SK-N-SH treated with all-trans-retinoic acid at 6 μM for 48 hours (cell line): ENCODE measurements around the gene ANG.

ENCODE experiments used
- ARNTL ChIP-seq: fragments of 450-650 bp; formaldehyde crosslinking; IDR thresholded peaks from 2 replicates; pipeline ENCODE4 v1.5.0; 2020; ENCODE audit warnings: low read depth, mild to moderate bottlenecking, moderate library complexity, borderline replicate concordance
- CSRNP3 ChIP-seq: fragments of 250-450 bp; sonication (Bioruptor Pico); IDR thresholded peaks from 2 replicates; pipeline ENCODE4 v1.5.1; 2021; ENCODE audit warnings: mild to moderate bottlenecking, moderate library complexity
- ESRRG ChIP-seq: fragments of 250-450 bp; sonication (Bioruptor Pico); IDR thresholded peaks from 2 replicates; pipeline ENCODE4 v1.6.1; 2021; ENCODE audit warnings: mild to moderate bottlenecking
- GLIS3 ChIP-seq: fragments of 250-450 bp; sonication (Bioruptor Pico); IDR thresholded peaks from 2 replicates; pipeline ENCODE4 v1.5.0; 2020; ENCODE audit warnings: mild to moderate bottlenecking, moderate library complexity
- ISL1 ChIP-seq: fragments of 250-450 bp; sonication (Bioruptor Pico); IDR thresholded peaks from 2 replicates; pipeline ENCODE4 v2.1.2; 2022; ENCODE audit warnings: mild to moderate bottlenecking, moderate library complexity
- TOX ChIP-seq: fragments of 250-450 bp; sonication (Bioruptor Pico); IDR thresholded peaks from 2 replicates; pipeline ENCODE4 v1.8.0; 2021; ENCODE audit warnings: mild to moderate bottlenecking, moderate library complexity, borderline replicate concordance
- ZC3H10 ChIP-seq: fragments of 250-450 bp; sonication (Bioruptor Pico); IDR thresholded peaks from 2 replicates; pipeline ENCODE4 v1.5.1; 2021; ENCODE audit warnings: mild to moderate bottlenecking, moderate library complexity
- ZFP30 ChIP-seq: fragments of 450-650 bp; formaldehyde crosslinking; IDR thresholded peaks from 2 replicates; pipeline ENCODE4 v1.5.0; 2022; ENCODE audit warnings: mild to moderate bottlenecking, moderate library complexity
- ZNF8 ChIP-seq: fragments of 450-650 bp; formaldehyde crosslinking; IDR thresholded peaks from 2 replicates; pipeline ENCODE4 v1.5.0; 2020; ENCODE audit warnings: mild to moderate bottlenecking, moderate library complexity
- TF ChIP-seq, protein P1 (sequence below): fragments of 250-450 bp; sonication (Bioruptor Pico); IDR thresholded peaks from 2 replicates; pipeline ENCODE4 v1.5.1; 2020; ENCODE audit warnings: low read depth, mild to moderate bottlenecking, moderate library complexity
- TF ChIP-seq, protein P2 (sequence below): fragments of 250-450 bp; sonication (Bioruptor Pico); IDR thresholded peaks from 2 replicates; pipeline ENCODE4 v1.8.0; 2020; ENCODE audit warnings: mild to moderate bottlenecking, moderate library complexity, borderline replicate concordance
- TF ChIP-seq, protein P3 (sequence below): fragments of 250-450 bp; sonication (Bioruptor Pico); IDR thresholded peaks from 2 replicates; pipeline ENCODE4 v1.8.0; 2021; ENCODE audit warnings: low read depth, mild to moderate bottlenecking, moderate library complexity, borderline replicate concordance

GRCh38 chr14:20645481-20645880 is 43.1 kb upstream of the ANG start:
- TF ChIP-seq ZFP30 (CRISPR knock-in tag): no peak
- TF ChIP-seq ISL1 (CRISPR knock-in tag): no peak
- TF ChIP-seq, protein P1, sequence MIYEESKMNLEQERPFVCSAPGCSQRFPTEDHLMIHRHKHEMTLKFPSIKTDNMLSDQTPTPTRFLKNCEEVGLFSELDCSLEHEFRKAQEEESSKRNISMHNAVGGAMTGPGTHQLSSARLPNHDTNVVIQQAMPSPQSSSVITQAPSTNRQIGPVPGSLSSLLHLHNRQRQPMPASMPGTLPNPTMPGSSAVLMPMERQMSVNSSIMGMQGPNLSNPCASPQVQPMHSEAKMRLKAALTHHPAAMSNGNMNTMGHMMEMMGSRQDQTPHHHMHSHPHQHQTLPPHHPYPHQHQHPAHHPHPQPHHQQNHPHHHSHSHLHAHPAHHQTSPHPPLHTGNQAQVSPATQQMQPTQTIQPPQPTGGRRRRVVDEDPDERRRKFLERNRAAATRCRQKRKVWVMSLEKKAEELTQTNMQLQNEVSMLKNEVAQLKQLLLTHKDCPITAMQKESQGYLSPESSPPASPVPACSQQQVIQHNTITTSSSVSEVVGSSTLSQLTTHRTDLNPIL (CRISPR knock-in tag): no peak
- TF ChIP-seq ARNTL (CRISPR knock-in tag): no peak
- TF ChIP-seq ZC3H10: no peak
- TF ChIP-seq, protein P2, sequence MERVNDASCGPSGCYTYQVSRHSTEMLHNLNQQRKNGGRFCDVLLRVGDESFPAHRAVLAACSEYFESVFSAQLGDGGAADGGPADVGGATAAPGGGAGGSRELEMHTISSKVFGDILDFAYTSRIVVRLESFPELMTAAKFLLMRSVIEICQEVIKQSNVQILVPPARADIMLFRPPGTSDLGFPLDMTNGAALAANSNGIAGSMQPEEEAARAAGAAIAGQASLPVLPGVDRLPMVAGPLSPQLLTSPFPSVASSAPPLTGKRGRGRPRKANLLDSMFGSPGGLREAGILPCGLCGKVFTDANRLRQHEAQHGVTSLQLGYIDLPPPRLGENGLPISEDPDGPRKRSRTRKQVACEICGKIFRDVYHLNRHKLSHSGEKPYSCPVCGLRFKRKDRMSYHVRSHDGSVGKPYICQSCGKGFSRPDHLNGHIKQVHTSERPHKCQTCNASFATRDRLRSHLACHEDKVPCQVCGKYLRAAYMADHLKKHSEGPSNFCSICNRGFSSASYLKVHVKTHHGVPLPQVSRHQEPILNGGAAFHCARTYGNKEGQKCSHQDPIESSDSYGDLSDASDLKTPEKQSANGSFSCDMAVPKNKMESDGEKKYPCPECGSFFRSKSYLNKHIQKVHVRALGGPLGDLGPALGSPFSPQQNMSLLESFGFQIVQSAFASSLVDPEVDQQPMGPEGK (CRISPR knock-in tag): no peak
- TF ChIP-seq GLIS3 (CRISPR knock-in tag): no peak
- TF ChIP-seq, protein P3, sequence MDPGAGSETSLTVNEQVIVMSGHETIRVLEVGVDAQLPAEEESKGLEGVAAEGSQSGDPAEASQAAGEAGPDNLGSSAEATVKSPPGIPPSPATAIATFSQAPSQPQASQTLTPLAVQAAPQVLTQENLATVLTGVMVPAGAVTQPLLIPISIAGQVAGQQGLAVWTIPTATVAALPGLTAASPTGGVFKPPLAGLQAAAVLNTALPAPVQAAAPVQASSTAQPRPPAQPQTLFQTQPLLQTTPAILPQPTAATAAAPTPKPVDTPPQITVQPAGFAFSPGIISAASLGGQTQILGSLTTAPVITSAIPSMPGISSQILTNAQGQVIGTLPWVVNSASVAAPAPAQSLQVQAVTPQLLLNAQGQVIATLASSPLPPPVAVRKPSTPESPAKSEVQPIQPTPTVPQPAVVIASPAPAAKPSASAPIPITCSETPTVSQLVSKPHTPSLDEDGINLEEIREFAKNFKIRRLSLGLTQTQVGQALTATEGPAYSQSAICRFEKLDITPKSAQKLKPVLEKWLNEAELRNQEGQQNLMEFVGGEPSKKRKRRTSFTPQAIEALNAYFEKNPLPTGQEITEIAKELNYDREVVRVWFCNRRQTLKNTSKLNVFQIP: no peak
- TF ChIP-seq CSRNP3: no peak
- TF ChIP-seq TOX (CRISPR knock-in tag): no peak
- TF ChIP-seq ZNF8 (CRISPR knock-in tag): no peak
- no peak for TF ChIP-seq ESRRG
